Mesothelial cell of epicardium (in vitro differentiated cells): ENCODE measurements around the gene ROBO1. TPM values are rescaled to one million over a fixed set of nuclear protein-coding genes. Genes with fewer than 3 reads are reported as not detected.

ENCODE experiments used
- DNase-seq, 2 experiments: peaks; one replicate each; pipeline ENCODE4 v3.0.0; 2021; ENCODE audit warnings: low spot score in 2 of 2; ENCODE audit not compliant: unreplicated experiment in 2 of 2
- H3K27ac Mint-ChIP-seq: 2 replicates; pipeline ENCODE4 v1.8.0; 2021; ENCODE audit warnings: mixed read lengths
- H3K27me3 Mint-ChIP-seq: 2 replicates; pipeline ENCODE4 v1.8.0; 2021; ENCODE audit warnings: low read depth, mixed read lengths
- H3K36me3 Mint-ChIP-seq: 2 replicates; pipeline ENCODE4 v1.8.0; 2021; ENCODE audit warnings: mixed read lengths
- H3K4me1 Mint-ChIP-seq: 2 replicates; pipeline ENCODE4 v1.8.0; 2021; ENCODE audit warnings: mixed read lengths
- H3K4me3 Mint-ChIP-seq: 2 replicates; pipeline ENCODE4 v1.8.0; 2021; ENCODE audit warnings: mild to moderate bottlenecking, moderate library complexity, mixed read lengths
- H3K9me3 Mint-ChIP-seq: 2 replicates; pipeline ENCODE4 v1.8.0; 2021; ENCODE audit warnings: mixed read lengths
- CTCF ChIP-seq: fragments of 200-600 bp; sonication (generic); IDR thresholded peaks from one replicate; pipeline ENCODE4 v1.5.0; 2021; ENCODE audit warnings: antibody characterized with exemption; ENCODE audit not compliant: unreplicated experiment
- total RNA-seq: library from RNA; stranded (reverse); gene quantifications from 3 replicates; pipeline ENCODE4 v1.2.1, GENCODE V29; 2021

ROBO1 gene
- total RNA-seq, 1 donor from 2014 or later: 143 TPM

GRCh38 chr3:79424811-79425210 lies 343.0 kb downstream of the ROBO1 start:
- Mint-ChIP-seq H3K36me3 (no peaks in the 10 kb centered on the region), H3K4me3 (no peak overlapping the region), H3K27me3 (no peaks in the 10 kb centered on the region), H3K9me3 (peaks cover 11% of the 10 kb centered on the region), H3K4me1 (no peaks in the 10 kb centered on the region), H3K27ac (no peak overlapping the region)
- DNase-seq: no peak
- no peak for TF ChIP-seq CTCF

- no peak for TF ChIP-seq CTCF
- H3K9me3 Mint-ChIP-seq: peaks cover 11% of the 10 kb centered on the region
- H3K36me3 Mint-ChIP-seq: no peaks in the 10 kb centered on the region
- no peaks in the 10 kb centered on the region for H3K27me3 Mint-ChIP-seq
- DNase-seq: no peak
- H3K4me3 Mint-ChIP-seq: no peak overlapping the region
- H3K4me1 Mint-ChIP-seq: no peaks in the 10 kb centered on the region
- no peak overlapping the region for H3K27ac Mint-ChIP-seq
Measured at GRCh38 chr3:79423417-79423816, 344.4 kb downstream of the ROBO1 start.

GRCh38 chr3:79421273-79421672 lies 346.5 kb downstream of the ROBO1 start:
- DNase-seq: no peak
- no peak overlapping the region for H3K4me3 Mint-ChIP-seq
- H3K9me3 Mint-ChIP-seq: peaks cover 11% of the 10 kb centered on the region
- no peaks in the 10 kb centered on the region for H3K27me3 Mint-ChIP-seq
- no peaks in the 10 kb centered on the region for H3K36me3 Mint-ChIP-seq
- no peaks in the 10 kb centered on the region for H3K4me1 Mint-ChIP-seq
- no peak for TF ChIP-seq CTCF
- no peak overlapping the region for H3K27ac Mint-ChIP-seq

GRCh38 chr3:79418855-79419621 lies 348.8 kb downstream of the ROBO1 start:
- TF ChIP-seq CTCF: no peak
- no peak for DNase-seq
- no peak overlapping the region for H3K4me3 Mint-ChIP-seq
- H3K27me3 Mint-ChIP-seq: no peaks in the 10 kb centered on the region
- peaks cover 6% of the 10 kb centered on the region for H3K4me1 Mint-ChIP-seq
- no peak overlapping the region for H3K27ac Mint-ChIP-seq
- H3K9me3 Mint-ChIP-seq: peaks cover 11% of the 10 kb centered on the region
- H3K36me3 Mint-ChIP-seq: no peaks in the 10 kb centered on the region

GRCh38 chr3:79415356-79415755 lies 352.4 kb downstream of the ROBO1 start:
- TF ChIP-seq CTCF: no peak
- Mint-ChIP-seq H3K4me3 (no peak overlapping the region), H3K27ac (no peak overlapping the region), H3K9me3 (peaks cover 2% of the 10 kb centered on the region), H3K27me3 (peaks cover 3% of the 10 kb centered on the region), H3K36me3 (no peaks in the 10 kb centered on the region), H3K4me1 (peaks cover 6% of the 10 kb centered on the region)
- no peak for DNase-seq

GRCh38 chr3:79414806-79415205 lies 353.0 kb downstream of the ROBO1 start:
- Mint-ChIP-seq H3K27me3 (peaks cover 3% of the 10 kb centered on the region), H3K36me3 (no peaks in the 10 kb centered on the region), H3K27ac (no peak overlapping the region), H3K9me3 (no peaks in the 10 kb centered on the region), H3K4me1 (peaks cover 6% of the 10 kb centered on the region), H3K4me3 (no peak overlapping the region)
- no peak for TF ChIP-seq CTCF
- no peak for DNase-seq
